SU-DHL-6 (cell line): ENCODE results near the gene RAPGEF3.

ENCODE experiments used
- H2AFZ ChIP-seq: fragments of 200-600 bp; sonication (generic); 2 replicates; pipeline ENCODE4 v1.6.1; 2014; ENCODE audit warnings: low read depth, mild to moderate bottlenecking, moderate library complexity, mixed read lengths, antibody characterized with exemption, low read length; ENCODE audit not compliant: severe bottlenecking
- H3F3A ChIP-seq: fragments of 200-600 bp; shearing (Covaris generic); 2 replicates; pipeline ENCODE4 v1.6.0; 2016; ENCODE audit warnings: antibody characterized with exemption, mild to moderate bottlenecking; ENCODE audit not compliant: insufficient read depth
- H3K27ac ChIP-seq: fragments of 200-600 bp; sonication (generic); 2 replicates; pipeline ENCODE4 v1.5.1; 2016; ENCODE audit warnings: low read depth, mild to moderate bottlenecking, low read length, moderate library complexity, mixed read lengths
- H3K27me3 ChIP-seq: fragments of 200-600 bp; sonication (generic), shearing (Covaris generic); 2 replicates; pipeline ENCODE4 v1.6.0; 2014; ENCODE audit warnings: mild to moderate bottlenecking, low read length
- H3K36me3 ChIP-seq: fragments of 200-600 bp; sonication (generic); 2 replicates; pipeline ENCODE4 v1.6.1; 2014; ENCODE audit warnings: mild to moderate bottlenecking, low read length, mixed read lengths
- H3K4me2 ChIP-seq: fragments of 300-600, 200-600 bp; shearing (Covaris generic), sonication (generic); 2 replicates; pipeline ENCODE4 v1.6.0; 2014; ENCODE audit warnings: low read length, low read depth, mild to moderate bottlenecking; ENCODE audit not compliant: poor library complexity, severe bottlenecking
- H3K4me3 ChIP-seq: fragments of 200-600 bp; sonication (generic); 2 replicates; pipeline ENCODE4 v1.5.1; 2014; ENCODE audit warnings: antibody characterized with exemption, low read length, mild to moderate bottlenecking, mixed read lengths; ENCODE audit not compliant: insufficient read depth, poor library complexity, severe bottlenecking
- H3K79me2 ChIP-seq: fragments of 200-600 bp; sonication (generic); 2 replicates; pipeline ENCODE4 v1.6.1; 2014; ENCODE audit warnings: mild to moderate bottlenecking, low read length, moderate library complexity; ENCODE audit not compliant: insufficient read depth
- H3K9ac ChIP-seq: fragments of 200-600 bp; sonication (generic); 2 replicates; pipeline ENCODE4 v1.7.0; 2014; ENCODE audit warnings: mild to moderate bottlenecking, low read length
- H3K9me2 ChIP-seq: fragments of 200-600 bp; sonication (generic); replicated peaks from 2 replicates; pipeline ENCODE4 v1.6.1; 2014; ENCODE audit warnings: low read length; ENCODE audit not compliant: insufficient read depth
- H3K9me3 ChIP-seq: fragments of 200-600 bp; sonication (generic); 2 replicates; pipeline ENCODE4 v1.6.1; 2014; ENCODE audit warnings: low read length, mixed read lengths; ENCODE audit not compliant: insufficient read depth
- H4K20me1 ChIP-seq: fragments of 200-600 bp; sonication (generic); 2 replicates; pipeline ENCODE4 v1.6.1; 2014; ENCODE audit warnings: low read depth, mild to moderate bottlenecking, antibody characterized with exemption, low read length, moderate library complexity, mixed read lengths
- EZH2phosphoT487 ChIP-seq: fragments of 200-600 bp; sonication (generic), shearing (Covaris generic); conservative IDR thresholded peaks from 2 replicates; pipeline ENCODE4 v1.6.1; 2018; ENCODE audit warnings: mild to moderate bottlenecking, antibody characterized with exemption, low read length, moderate library complexity, mixed read lengths
- TF ChIP-seq, protein P1 (sequence below): fragments of 200-600 bp; sonication (generic); IDR thresholded peaks from one replicate; pipeline ENCODE4 v1.5.1; 2017; ENCODE audit warnings: antibody characterized with exemption, mild to moderate bottlenecking, low read length, moderate library complexity; ENCODE audit not compliant: insufficient read depth, poor library complexity, severe bottlenecking

RAPGEF3 gene

DNA sequence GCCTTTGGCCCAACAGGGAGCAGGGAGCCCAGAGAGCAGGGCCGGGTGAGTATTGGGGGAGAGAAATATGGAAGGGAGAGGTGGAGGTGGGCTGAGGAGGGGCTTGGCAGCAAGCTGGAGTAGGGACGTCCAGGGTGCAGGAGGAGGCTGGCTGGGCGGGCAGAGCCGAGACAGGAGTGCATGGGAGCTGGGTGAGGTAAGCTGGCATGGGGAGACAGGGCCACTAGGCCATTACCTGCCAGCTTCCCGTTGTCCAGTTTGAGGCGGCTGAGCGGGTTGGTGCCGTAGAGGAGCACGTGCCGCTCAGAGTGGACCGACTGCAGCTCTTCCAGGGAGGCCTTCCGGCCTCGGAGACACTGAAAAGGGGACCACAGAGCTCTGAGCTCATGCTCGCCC is 32.7 kb upstream of the RAPGEF3 start:
- no peaks in the 10 kb centered on the region for H3K9me2 ChIP-seq
- H3F3A ChIP-seq = no peaks in the 10 kb centered on the region
- no peaks in the 10 kb centered on the region for H3K9me3 ChIP-seq
- no peak overlapping the region for H3K27ac ChIP-seq
- no peak for TF ChIP-seq EZH2phosphoT487
- TF ChIP-seq, protein P1, sequence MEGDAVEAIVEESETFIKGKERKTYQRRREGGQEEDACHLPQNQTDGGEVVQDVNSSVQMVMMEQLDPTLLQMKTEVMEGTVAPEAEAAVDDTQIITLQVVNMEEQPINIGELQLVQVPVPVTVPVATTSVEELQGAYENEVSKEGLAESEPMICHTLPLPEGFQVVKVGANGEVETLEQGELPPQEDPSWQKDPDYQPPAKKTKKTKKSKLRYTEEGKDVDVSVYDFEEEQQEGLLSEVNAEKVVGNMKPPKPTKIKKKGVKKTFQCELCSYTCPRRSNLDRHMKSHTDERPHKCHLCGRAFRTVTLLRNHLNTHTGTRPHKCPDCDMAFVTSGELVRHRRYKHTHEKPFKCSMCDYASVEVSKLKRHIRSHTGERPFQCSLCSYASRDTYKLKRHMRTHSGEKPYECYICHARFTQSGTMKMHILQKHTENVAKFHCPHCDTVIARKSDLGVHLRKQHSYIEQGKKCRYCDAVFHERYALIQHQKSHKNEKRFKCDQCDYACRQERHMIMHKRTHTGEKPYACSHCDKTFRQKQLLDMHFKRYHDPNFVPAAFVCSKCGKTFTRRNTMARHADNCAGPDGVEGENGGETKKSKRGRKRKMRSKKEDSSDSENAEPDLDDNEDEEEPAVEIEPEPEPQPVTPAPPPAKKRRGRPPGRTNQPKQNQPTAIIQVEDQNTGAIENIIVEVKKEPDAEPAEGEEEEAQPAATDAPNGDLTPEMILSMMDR = no peak
- H3K9ac ChIP-seq = no peak overlapping the region
- no peak overlapping the region for H2AFZ ChIP-seq
- no peaks in the 10 kb centered on the region for H4K20me1 ChIP-seq
- H3K4me2 ChIP-seq = no peak overlapping the region
- H3K4me3 ChIP-seq = no peak overlapping the region
- peaks cover 4% of the 10 kb centered on the region; the same call in 1 of the 2 replicates for H3K36me3 ChIP-seq
- H3K27me3 ChIP-seq = no peaks in the 10 kb centered on the region
- no peaks in the 10 kb centered on the region for H3K79me2 ChIP-seq

DNA sequence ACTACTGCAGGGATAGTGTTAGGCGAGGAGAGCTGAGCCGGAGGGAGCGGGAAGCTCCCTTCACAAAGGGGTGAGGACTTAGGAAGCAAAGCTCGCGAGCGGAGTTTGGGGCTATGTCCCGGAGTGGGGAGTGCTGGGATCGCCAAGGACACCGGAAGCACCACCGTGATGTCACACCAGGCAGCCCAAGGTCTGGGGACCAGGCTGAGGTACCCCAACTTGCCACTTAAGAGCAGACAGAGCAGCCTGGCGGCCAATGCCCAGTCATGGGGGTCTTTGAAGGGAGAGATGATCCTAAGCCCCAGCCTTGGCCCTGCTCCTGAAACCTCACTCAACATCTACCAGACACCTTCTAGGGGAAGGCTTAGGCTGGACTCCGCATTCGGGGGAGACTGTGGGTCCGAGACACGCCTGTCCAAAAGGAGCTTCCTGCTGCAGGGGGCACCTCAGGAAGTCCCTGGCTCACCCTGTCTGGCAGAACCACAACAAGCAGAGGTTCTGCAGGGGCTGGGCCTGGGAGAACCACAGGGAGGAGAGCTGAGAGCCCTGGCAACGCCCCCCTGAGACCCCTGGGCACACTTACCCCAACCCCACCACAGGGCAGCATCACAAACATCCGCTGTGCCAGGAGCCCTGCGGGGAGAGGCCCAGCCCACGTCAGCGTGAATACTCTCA is 32.1 kb upstream of the RAPGEF3 start:
- H3F3A ChIP-seq = no peaks in the 10 kb centered on the region
- H3K4me2 ChIP-seq = no peak overlapping the region
- H3K36me3 ChIP-seq = peaks cover 4% of the 10 kb centered on the region; the same call in 1 of the 2 replicates
- no peaks in the 10 kb centered on the region for H3K9me3 ChIP-seq
- no peak overlapping the region for H2AFZ ChIP-seq
- no peaks in the 10 kb centered on the region for H3K79me2 ChIP-seq
- H3K4me3 ChIP-seq = no peak overlapping the region
- H3K27ac ChIP-seq = no peak overlapping the region
- H4K20me1 ChIP-seq = no peaks in the 10 kb centered on the region
- no peak for TF ChIP-seq EZH2phosphoT487
- TF ChIP-seq, protein P1 = no peak
- H3K9ac ChIP-seq = no peak overlapping the region
- H3K9me2 ChIP-seq = no peaks in the 10 kb centered on the region
- H3K27me3 ChIP-seq = no peaks in the 10 kb centered on the region

DNA sequence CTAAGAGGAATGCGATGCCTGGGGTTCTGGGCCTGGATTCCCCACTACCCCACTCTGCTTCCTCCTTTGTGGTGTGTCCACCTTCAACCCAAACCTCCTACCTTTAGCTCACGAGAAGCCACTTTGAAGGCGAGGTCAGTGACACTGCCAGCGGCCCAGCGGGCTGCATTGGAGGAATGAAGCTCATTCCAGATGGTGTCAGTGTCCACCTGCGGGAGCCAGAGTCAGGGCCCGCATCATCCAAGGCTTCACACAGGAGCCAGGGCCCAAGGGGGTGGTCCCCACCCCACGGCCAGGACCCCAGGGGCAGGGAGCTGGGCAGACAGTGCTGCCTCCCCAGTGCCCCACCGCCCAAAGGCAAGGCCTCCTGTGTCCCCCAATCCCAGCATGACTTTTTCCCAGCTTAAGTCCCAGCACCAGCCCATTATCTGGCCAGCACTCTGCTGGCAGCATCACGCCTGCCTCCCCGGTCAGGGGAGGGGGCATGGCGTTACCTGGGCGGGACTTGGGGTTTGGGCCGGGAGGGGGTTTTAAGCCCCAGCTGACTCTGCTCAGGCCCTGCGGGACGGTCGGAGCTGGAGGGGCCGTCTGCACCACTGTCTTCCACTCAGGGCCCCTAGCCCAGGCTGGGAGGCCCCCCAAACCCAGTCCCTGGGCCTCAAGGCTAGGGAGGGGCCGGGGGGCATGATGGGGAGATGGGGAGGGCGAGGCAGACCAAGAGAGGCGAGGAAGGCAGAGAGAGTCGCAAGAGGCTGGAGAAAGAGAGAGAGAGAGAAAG is 31.2 kb upstream of the RAPGEF3 start:
- Histone ChIP-seq H3K79me2 (no peaks in the 10 kb centered on the region), H3K27ac (no peak overlapping the region), H3K27me3 (no peaks in the 10 kb centered on the region), H3K9me3 (no peaks in the 10 kb centered on the region), H3K36me3 (peaks cover 4% of the 10 kb centered on the region; the same call in 1 of the 2 replicates), H3K9ac (no peak overlapping the region), H4K20me1 (no peaks in the 10 kb centered on the region), H2AFZ (no peak overlapping the region), H3K4me3 (no peak overlapping the region), H3F3A (no peaks in the 10 kb centered on the region), H3K9me2 (no peaks in the 10 kb centered on the region), H3K4me2 (no peak overlapping the region)
- TF ChIP-seq, protein P1 = no peak
- no peak for TF ChIP-seq EZH2phosphoT487
